ENCODE measurements around the gene MAP3K14.

The MAP3K14 gene

DNA sequence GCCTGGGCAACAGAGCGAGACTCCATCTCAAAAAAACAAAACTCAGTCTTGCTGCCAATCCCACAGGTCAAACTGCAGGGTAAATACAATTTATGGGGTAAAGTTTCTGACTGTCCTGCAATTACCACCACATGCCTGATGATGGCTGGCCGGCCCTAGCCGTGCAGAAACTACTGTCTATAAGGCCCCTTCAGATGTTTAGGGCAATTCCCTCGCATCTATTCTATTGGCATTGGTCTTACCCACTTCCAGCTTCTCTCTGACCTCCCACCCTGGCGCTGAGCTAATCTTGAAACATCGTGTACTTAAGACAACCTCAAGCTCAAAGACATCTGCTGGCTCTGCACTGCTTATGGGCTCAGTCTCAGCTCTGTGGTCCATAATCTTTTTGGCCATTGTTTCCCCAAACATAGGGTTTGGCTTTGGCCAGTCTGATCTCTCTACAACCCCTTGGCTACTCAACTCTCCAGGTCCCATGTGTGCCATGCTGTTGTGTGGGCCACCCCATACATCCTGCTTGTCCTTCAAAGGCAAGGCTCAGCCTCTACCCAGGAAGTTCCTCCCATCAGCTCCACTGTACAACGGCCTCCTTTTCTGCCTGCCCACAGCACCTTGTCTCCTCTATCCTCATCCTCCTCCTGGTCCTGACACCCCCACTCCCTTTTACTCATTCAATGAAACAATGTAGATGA lies 16.6 kb downstream of the MAP3K14 start:
- no peak for DNase-seq (ENCODE audit: low spot score)

DNA sequence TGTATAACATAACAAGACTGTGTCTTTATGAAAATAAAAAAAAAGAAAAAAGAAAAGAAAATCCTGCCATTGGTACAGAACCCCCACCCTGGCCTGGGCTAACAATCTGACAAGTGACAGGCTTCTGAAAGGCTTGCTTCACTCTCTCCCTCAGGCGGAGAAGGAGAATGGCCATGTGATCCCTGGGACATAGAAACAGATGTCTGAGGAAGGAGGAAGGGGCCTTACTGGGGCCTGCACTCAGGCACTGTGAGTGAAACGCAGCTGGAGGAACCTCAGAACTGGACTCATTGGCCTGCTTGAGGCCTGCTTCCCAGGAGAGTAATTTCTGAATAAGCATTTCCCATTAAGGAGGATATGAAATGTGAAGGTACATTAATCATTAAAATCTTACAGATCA lies 17.5 kb downstream of the MAP3K14 start:
- peak; percentile 45 for DNase-seq (ENCODE audit: low spot score)

DNA sequence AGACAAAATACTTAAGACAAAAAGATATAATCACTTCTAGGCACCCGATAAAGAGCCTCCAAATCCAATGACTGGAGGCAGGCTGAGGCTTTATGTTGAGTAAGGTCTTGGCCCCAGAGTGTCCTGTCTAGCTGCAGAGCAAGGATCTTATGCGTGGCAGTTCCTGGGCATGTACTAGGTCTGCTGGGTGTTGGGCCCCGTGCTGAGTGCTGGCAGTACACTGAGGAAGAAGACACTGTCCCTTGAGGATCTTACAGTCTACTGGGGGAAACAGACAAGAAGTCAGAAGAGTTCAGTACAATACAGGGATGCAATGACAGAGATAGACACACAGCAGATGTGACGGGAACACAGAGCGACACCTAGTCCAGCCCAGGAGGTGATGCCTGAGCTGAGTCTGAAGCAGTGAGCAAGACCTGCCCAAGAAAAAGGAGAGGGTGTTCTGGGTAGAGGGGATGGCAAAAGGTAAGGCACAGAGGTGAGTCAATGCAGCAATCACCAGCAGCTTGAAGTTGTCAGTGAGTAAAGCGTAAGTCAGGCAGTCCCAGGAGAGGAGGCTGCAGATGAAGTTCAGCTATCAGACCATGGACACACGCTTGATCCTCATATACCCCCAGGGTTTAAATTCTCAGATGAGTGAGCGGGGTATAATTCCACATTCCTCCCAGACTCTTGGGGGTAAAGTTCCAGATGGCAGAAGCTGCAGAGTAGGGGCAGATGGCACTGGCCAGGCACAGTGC lies 18.1 kb downstream of the MAP3K14 start:
- DNase-seq (ENCODE audit: low spot score): no peak

DNA sequence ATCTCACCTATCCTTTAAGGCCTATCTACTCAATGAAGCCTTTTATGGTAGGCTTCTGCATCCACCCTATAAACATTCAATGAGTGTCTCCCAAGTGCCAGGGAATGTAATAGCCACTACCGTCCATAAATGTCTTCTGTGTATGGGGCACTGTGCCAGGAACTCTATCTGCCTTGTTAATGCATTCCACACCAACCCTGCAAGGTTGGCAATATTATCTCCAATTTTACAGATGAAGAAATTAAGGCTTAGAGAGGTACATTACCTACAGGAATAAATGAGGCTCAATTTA lies 20.0 kb downstream of the MAP3K14 start:
- no peak for DNase-seq (ENCODE audit: low spot score)

DNA sequence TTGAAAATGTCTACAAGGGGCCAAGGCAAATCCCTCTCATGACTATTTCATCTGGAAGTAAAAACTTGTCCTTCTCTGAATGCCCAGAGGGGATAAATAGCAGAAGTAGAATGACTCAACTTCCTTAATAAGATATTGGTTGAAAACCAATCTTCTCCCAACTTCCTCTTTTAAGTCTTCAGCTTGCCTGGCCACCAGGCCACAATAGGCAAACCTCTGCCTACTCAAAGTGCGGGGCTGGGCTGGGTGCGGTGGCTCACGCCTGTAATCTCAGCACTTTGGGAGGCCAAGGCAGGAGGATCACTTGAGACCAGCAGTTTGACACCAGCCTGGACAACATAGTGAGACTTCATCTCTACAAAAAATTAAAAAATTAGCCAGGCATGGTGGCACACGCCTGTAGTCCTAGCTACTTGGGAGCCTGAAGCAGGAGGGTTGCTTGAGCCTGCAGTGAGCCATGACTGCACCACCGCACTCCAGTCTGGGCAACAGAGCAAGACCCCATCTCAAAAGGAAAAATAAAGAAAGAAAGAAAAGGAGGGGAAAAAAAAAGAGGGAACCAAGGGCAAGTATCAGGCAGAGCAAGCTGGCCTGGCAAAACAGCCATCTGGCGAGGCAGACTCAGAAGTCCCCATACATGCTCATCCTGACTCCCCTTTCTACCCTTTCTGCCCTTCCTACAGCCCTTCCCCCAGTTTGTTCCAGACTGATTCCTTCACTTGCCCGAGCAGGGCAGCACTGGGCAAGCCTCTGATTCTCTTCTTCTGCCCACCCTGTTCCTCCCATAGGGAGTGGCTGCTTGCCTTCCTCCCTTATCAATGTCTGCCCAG lies 20.6 kb downstream of the MAP3K14 start:
- DNase-seq (ENCODE audit: low spot score): peak; percentile 57

DNA sequence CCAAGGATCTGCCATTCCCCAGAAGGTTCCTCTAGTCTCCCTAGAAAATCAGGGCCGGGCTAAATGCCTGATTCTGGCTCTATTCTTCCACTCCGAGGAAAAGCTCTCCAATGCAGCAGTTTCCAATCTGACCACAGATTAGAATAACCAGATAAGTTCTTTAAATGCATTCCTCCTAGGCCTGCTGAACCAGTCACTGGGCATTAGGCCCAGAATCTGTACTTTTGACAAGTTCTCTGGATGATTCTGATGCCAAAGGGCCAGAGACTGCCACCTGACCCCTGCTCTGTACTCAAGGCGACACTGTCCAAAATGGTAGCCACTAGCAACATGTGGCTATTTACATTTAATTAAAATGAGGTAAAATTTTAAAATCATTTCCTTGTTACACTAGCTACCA lies 22.3 kb downstream of the MAP3K14 start:
- no peak for DNase-seq (ENCODE audit: low spot score)

DNA sequence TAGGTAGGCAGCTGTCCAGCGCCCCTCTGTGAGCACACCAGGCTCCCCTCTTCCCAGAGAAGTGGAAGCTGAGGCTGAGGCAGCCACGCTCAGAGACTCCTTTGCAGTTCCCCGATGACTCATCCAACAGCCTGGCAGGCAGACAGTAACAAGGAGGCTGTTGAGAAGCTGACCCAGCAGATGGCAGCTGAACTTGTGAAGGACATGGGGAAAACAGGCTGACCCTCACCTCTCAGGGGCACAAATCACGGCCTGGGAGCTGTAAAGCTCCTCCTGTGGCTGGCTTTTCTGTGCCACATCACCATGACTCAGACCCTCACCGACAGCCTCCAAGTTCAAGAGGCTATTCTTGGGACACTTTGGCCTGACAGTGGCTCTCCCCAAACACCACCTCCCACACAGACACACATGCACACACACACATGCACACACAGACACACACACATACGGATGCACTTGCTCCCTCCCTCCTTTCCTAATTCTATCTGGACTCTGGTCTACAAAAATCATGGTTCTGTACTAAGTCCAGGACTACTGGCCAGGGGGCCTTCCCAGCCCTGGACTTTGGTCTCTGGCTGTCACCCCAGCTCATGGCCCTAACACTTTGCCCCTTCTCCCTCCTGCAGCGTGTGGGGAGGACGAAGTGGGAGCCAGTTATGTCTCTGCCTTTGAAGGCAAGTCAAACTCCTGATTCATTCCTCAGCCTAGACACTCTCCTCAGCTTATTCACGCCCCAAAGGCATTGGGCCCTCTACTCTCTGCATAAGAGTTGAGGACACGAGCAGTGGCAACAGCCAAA lies 23.2 kb downstream of the MAP3K14 start:
- DNase-seq (ENCODE audit: low spot score): peak; percentile 66

DNA sequence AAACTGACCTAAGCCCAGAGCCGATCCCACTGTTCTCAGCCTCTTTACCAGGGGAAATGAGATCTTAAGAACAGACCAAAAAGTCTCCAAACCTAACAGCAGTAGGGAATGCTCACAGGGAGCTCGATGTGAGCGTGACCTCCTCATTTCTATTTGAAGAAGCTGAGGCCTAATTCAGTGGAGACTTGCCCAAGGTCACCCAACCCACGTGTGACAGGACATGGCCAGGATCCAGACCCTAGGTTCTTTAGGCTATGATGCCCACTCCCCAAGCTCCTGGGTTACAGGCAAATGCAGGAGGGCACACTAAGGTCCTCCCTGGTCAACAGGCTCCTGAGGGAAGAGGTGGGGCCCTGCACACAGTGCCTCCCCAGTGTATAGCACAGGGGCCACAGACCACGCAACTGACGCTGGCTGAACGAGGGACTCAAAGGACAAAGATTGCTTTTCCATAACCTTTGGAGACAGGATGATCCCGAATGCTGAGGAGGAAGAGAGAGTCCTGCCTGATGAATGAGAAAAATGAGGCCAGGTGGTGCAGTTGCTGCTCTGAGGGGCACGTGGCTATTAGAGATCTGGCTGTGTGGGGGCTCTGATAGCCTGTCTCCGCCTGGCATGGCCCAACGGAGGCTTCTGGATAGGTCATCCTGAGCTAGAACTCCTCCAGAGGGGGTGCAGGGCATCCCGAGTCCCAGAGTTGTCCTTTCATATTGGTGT lies 24.0 kb downstream of the MAP3K14 start:
- no peak for DNase-seq (ENCODE audit: low spot score)

DNA sequence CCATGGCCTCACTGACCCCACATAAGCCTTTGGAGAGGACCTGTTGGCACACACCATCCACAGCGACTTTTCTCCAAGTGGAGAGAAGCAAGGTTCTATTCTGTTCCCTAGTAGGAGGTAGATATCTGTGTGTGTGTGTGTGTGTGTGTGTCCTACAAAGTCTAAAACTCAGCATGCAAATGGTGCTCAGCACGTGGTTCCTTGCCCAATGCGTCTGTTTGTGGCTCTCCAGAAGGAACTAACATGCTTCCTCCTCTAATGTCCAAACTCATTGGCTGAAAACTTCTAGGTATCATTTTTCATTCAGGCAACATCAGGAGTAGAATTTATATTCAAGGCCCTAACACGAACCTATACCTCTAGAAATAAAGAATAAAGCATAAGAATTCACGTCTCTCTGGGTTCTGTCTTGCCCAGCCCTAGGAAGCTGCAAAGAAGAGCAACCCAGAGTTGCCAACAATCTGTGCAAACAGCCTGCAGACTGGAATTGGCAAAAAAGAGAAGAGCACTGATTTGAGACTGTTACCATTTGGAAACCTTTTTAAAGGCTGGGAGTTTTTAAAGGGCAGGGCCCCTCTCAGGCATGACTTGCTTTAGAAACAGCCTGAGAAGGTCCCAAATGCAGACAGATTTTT lies 25.5 kb downstream of the MAP3K14 start:
- DNase-seq (ENCODE audit: low spot score): peak; percentile 49

DNA sequence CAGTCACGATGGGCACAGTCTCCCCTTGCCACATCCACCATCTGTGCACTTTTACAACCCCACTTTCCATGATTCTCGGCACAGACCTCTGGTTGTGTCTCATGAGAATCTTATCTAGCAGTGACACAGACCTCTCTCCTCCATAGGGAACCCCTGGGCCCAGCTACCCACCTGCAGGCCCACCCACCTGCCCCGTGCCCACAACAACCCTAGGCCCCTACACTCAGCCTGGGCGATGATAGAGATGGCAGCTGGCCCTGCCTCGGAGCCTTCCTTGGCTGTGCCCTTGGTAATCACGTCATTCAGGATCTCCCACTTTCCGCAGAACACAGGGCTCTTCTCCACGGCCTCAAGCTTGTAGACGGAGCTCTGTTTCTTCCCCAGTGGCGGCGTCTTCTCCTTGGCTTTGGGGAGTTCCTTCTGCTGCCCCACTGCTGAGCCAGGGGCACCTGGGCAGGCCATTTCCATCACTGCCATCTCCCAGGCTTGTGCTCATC lies 26.5 kb downstream of the MAP3K14 start:
- no peak for DNase-seq (ENCODE audit: low spot score)

DNA sequence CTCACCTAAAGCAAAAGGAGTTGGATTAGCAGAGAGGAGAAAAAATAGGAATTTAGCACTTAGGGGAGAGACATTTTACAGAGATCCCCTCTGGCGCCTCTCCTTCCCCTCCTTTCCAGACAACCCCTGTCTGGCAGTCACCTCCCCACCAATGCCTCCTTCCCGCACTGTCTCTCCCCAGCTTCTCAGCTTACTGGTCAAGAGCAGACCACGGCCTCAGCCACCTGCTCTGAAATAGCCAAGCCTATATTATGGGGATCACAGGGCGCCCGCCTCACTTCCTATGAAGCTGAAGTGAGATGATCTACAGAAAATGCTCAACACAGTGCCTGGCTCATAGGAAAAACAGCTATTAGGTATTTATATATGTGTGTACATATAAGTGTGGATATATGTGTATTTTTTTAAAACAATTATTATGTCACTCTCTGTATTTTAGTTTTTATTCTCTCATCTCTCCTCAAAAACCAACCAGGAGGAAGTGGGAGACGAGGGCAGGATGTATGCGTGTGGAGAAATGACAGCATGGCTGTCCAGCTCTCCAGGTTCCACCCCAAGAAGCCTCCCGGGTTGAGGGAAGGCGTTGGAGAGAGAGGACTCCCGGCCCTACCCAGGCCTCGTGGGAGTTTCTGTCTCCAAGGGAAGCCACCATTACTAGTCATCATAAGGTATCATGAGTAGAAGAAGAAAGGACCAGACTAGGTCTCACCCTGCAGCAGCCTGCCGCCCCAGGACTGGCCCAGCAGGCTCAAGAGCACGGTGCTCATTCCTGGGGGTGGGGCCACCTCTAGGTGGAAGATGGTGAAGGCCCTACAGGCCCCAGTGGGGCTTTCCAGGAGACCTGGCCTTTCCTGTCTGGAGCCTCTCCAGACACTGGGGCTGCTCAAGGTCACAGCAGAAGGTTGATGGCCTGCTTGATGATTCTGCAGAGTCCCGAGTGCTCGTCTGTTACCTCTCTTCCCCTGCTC lies 27.2 kb downstream of the MAP3K14 start:
- DNase-seq (ENCODE audit: low spot score): no peak

DNA sequence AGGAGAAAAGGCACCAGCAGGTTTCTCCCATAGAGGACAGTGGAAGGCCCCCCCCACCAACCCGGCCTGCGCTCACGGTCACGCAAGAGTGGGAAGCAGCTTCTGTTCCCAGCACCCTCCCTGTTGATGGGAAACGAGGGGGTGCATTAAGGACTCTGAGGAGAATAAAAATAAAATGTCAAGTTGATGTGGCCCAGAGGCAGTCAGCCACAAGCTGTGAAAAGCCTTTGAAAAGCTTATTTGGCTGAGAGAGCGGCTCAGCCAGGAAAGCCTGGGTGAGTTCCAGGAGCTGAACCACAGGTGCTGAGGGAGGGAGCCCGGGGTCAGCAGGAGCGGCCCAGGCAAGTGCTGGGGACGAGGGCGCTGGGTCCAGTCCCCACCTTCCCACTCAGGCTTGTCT lies 28.0 kb downstream of the MAP3K14 start:
- DNase-seq (ENCODE audit: low spot score): peak; percentile 45

DNA sequence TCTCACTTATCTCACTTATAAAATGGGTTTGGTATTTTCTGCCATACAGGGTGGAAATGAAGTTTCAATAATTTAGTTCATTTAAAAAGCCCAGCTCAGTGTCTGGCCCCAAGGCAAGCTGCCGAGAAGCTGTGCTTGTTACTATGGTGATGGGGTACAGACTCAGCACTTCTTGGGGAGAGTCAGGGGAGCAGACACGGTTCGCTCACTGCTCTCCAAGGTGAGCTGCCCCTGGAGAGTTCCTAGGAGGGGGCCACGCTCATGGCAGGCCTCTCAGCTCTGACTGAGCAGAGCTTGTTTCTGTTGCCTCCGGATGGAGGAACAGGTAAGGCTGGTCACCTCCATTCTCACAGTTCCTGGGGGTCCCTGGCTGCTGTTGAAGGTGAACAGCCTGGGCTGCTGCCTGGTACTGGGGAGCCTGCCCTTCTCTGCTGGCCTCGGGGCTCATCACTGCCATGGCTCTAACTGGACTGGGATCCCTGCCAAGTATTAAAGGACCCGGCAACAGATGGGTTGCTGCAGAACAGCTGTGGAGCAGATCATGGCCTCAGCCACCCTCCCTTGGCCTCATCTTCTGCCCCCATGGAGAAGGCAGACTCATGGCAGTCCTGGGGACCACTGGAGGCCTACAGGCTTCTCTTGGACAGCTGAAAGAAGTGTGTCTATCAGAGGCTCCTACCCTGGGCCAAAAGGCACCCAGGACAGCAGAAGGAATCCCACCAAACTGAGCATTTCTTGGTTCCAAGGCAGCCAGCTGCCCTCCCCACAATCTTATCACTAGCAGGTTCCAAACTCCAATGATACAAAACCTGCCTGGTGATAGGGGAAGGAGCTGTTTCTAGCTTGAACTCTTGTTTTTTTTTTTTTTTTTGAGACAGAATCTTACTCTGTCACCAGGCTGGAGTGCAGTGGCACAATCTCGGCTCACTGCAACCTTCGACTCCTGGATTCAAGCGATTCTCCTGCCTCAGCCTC lies 29.0 kb downstream of the MAP3K14 start:
- DNase-seq (ENCODE audit: low spot score): no peak

DNA sequence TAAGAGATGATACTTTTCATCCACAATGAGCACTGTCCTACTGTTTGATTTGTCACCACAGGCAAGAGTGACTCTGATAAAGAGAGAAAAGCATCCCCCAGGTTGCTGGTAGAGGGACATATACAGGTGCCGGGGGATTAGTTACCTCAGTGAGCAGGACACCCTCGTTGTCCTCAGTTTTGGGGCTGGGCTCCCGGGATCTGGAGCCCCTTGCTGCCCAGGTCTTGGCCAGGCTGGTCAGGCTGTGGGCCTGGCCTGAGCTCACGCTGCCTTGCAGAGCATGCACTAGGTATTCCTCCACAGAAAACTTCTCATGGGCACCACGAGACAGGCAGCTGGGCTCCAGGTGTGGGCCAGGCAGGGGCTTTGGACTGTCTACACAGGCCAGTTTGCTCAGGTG lies 30.5 kb downstream of the MAP3K14 start:
- DNase-seq (ENCODE audit: low spot score): no peak

DNA sequence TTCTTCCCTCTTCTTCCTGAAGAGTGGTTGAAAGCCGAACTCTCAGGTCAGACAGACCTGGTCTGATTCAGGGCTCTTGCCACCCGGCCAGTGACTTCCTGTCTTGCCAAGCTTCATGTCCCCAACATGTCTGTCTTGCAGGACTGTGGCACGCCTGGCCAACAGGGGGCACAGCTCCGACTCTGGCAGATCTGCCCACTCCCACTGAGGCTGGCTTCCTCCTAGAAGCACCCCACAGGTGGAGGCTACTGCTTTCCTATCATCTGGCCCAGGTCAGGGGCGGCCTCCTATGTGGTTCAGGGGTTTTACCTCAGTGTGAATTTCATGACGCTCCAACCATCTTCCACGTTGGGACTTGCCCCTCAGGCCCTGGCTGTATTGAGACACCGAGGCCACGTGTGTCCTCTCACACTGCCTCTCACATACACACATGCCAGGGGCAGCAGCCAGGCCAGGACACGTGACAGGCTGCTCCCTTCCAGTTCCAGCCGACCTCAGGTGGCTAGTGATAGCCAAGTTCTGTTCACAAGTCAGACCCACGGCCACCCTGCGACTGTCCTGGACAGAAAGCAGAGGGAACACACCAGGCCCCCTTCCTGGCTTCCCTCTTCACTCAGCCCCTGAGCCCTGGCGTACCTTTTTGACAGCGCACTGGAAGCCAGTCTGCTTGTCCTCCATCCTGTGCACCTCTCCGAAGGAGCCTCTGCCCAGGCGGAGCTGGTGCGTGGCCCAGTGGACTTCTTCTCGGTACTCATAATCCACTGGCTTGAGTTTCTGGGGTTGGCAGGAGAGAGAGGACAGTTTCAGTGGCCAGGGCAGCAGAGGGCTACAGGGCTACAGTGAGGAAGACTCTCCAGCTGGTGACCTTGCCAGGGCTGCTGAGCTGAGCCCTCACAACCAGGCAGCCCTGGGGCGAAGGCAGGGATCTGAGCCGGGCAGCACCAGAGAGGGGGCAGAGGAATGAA lies 32.4 kb downstream of the MAP3K14 start:
- DNase-seq (ENCODE audit: low spot score): no peak

DNA sequence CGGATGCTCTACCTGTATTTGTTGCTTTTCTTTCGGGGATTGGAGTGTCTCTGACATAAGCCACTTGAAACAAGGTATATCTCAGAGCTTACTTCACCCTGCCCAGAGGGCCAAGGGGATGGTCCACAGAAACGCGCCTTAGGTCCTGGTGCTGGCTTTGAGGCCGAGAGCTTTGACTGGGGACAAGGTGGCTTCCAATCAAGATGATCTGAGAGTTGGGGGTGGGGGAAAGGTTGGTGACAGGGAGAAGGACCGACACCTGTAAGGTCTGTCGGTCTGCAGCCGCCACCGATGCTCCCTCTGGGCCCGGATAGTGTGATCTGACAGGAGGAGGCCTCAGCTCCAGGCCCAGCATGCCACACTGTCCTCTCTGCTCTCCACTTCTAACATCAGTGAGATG lies 33.1 kb downstream of the MAP3K14 start:
- DNase-seq (ENCODE audit: low spot score): no peak

Data from globus pallidus (tissue), 1 donor.